NCI-H345 treated with DMSO at 0.1 percent for 48 hours (cell line): ENCODE results near the gene KANSL2.
"Not testable (repeated sequence)": the region's sequence is repeated elsewhere in the genome, so short reads cannot be mapped to it uniquely, and the experiment has no call there.

Experiments
- DNase-seq: peaks from one replicate; lab custom pipeline; 2025; ENCODE audit not compliant: unreplicated experiment; lab: John Stamatoyannopoulos, UW

Gene KANSL2

DNA sequence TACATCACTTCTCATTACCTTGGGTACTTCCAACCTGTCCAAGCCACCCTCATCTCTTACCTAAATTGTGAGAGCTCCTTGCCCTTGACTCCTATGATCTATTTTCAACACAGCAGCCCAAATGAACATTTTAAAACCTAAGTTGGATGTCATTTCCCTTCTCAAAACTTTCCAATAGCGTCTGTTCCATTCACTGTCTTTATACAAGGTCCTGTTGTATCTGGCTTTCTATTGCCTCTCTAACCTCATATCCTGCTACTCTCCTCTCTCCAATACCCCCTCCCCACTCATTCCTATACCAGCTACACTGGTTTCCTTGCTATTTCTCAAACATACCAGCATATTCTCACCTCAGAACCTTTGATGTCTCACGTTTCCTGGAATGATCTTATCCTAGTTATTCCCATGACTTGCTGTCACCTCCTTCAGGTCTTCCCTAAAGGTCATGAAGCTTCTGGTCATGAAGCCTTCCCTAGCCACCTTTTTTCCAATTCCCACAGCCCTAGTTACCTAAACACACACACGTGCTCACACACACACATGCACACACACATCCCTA lies 4.1 kb upstream of the KANSL2 start:
- no peak for DNase-seq

DNA sequence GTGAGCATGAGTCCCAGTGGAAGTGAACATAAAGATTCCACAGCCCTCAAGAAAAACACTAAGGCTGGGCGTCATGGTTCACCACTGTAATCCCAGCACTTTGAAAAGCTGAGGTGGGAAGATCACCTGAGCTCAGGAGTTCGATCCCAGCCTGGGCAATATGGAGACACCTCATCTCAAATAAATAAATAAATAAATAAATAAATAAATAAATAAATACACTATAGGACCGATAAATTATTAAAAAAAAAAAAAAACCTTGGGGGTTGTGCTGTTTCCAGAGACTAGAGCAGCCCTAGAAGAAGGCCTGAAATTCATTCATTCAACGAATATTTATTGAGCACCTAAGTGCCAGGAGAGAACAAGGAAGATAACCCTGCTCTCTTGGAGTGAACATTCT lies 1.5 kb upstream of the KANSL2 start:
- DNase-seq, result no peak

DNA sequence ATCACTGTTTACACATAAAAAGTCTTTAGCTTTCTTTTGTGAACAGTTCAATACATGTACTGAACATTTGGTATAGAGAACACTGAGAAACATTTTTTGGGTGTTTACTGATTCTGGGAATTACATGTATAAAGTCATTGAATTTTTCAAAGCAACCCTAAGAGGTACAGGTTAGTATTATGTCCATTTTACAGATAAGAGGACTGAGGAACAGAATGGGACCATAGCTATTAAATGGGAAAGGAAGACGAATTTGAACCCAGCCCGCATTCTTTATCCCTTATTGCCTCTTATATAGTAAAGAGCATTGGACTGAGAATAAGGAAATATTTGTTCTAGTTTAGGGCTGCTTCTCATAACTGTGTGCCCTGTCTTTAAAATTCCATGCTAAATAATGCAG lies 889 bp upstream of the KANSL2 start:
- no peak for DNase-seq

- not testable (repeated sequence) for DNase-seq
Measured at GRCh38 chr12:48682533-48682905, 481 bp upstream of the KANSL2 start.

- no peak for DNase-seq
Measured at GRCh38 chr12:48681399-48681709, 684 bp downstream of the KANSL2 start.

- no peak for DNase-seq
Measured at GRCh38 chr12:48680861-48681260, 1.2 kb downstream of the KANSL2 start.

DNA sequence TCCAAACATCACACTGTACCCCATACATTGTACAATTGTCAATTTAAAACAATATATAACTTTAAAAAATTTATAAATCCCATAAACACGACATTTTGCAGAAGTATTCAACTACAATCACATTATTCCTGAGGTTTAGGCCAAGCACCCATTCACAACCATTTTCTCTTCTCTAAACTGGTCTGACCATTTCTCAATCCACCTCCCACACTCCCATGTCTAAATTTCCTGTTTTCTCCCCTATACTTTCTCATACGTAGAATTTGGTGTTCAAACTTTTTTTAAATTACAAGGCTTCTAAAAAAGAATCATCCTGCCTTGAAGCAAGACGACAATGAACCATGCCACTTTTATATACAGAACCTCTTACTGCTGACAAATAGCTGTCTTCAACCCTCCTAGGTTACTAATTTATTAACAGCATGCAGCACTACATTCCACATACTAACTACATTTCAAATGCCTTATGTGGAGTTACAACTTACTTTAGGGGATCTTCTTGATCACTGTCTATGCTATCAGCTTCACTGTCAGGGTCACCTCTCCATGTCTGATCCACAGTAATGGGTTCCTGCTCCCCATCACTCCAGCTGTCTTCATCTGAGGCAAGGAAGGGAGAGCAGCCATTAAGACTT lies 3.4 kb downstream of the KANSL2 start:
- no peak for DNase-seq

- DNase-seq, result no peak
Measured at GRCh38 chr12:48671231-48671856, 10.7 kb downstream of the KANSL2 start.

- no peak for DNase-seq
Measured at GRCh38 chr12:48668996-48669395, 13.0 kb downstream of the KANSL2 start.

DNA sequence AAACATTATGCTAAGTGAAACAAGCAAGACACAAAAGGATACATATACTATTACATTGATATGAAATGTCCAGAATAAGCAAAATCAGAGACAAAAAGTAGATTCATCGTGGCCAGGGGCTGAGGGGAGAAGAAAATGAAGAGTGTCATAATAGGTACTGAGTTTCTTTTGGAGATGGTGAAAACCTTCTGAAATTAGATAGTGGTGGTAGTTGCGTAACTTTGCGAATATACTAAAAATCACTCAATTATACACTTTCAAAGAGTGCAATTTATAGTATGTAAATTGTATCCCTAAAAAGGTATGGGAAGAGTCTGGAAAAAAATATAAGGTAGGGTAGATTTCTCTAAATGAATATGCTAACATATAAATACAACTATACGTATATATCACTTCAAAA lies 22.2 kb downstream of the KANSL2 start:
- DNase-seq, result no peak

DNA sequence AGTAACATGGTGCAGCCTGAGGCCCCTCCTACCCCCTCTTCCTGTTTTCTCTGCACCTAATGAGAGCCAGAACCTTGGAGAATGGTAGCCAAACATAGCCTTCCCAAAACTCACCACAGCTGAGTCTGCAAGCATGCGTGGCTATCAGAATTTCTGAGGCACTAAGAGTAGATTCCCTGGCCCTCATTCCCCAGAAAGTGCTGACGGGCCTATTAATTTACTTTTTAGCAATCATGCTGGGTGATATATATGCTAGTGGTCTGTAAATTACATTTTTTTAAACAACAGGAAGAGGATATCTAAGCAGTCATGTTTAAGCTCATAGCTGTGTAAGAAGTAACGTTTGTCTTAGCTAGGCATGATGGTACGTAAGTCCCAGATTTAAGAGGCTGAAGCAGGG lies 30.4 kb downstream of the KANSL2 start:
- no peak for DNase-seq

DNA sequence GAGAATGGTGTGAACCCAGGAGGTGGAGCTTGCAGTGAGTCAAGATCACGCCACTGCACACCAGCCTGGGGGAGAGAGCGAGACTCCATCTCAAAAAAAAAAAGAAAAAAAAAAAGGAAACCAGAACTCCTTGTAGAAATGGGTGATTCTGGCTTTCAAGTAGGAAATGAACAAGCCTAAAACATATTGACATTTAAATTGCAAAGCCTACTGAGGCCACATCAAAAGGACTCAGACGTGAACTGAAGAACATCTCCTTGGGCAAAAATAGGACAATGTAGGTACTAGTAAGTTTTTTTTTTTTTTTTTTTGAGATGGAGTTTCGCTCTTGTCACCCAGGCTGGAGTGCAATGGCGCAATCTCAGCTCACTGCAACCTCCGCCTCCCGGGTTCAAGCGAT lies 36.7 kb downstream of the KANSL2 start:
- DNase-seq, result not testable (repeated sequence)

GRCh38 chr12:48643011-48643410 lies 39.0 kb downstream of the KANSL2 start:
- DNase-seq, result no peak

GRCh38 chr12:48641752-48642555 lies 40.1 kb downstream of the KANSL2 start:
- not testable (repeated sequence) for DNase-seq

DNA sequence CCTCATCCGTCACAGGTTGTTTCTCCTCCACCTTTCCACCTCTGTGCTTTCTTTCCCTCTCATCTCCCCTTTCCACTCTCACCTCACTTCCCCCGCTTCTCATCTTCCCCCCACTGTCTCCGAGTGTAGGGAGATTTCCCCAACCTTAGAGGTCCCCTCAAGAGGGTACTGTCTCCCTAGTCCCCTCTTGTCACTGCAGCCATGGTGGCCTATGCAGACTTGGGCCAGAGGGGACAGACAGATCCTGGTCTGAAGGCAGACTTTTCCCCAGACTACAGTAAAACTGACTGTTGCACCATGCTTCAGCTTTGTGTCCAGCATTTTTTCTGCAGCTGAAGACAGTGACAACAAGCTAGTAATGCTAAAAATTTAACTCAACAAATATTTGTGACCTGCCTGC lies 41.2 kb downstream of the KANSL2 start:
- DNase-seq, result no peak

GRCh38 chr12:48640428-48640827 lies 41.6 kb downstream of the KANSL2 start:
- no peak for DNase-seq

GRCh38 chr12:48631071-48631470 lies 51.0 kb downstream of the KANSL2 start:
- DNase-seq, result no peak

DNA sequence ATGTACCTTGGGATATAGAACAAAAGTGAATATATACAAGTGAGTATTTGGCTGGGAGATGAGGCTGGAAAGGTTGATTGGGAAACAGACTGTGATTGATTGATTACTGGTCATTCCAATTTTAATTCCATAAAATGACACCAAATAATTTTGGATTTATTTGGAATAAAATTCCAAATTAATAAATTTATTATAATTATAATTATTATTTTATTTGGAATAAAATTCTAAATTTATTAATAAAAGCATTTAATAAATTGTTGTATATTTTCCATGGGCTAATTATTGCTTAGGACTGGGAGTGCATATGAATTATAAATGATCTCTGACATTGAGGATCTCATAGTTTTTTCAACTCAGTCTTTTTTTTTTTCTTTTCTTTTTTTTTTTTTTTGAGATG lies 51.7 kb downstream of the KANSL2 start:
- no peak for DNase-seq

DNA sequence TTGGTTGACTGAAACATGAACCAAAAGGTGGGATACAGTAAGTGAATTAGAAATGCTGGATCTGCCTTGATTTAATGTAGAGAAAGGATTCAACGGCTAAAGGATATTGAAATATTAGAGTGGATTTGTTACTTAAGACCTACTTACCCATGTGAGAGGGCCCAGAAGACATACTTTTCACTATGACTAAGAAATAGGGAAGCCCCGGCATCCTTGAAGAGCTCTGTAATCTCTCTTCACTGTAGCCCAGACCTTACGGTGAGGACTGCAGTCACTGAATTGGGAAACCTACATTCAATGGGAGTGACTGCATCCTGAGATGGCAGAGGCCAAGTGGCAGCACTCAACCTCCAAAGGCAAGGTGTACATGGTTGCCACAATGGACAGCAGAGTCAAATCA lies 52.5 kb downstream of the KANSL2 start:
- no peak for DNase-seq

DNA sequence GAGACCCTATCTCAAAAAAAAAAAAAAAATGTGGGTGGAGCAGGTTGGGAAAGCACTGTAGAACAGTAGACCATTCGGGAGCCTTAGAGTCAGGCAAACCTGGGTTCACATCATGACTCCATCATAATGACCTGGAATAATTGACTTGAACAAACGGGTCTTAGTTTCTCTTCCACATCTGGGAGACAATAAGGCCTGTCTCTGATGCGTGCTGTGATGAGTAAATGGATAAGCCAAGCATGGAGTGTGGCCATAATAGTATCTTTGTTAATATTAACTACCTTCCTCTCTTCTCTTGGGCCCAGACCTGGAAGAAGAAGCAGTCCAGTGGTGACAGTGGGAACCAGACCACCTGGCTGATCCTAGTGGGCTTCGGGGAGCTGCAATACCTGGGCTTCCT lies 54.5 kb downstream of the KANSL2 start:
- DNase-seq, result no peak

DNA sequence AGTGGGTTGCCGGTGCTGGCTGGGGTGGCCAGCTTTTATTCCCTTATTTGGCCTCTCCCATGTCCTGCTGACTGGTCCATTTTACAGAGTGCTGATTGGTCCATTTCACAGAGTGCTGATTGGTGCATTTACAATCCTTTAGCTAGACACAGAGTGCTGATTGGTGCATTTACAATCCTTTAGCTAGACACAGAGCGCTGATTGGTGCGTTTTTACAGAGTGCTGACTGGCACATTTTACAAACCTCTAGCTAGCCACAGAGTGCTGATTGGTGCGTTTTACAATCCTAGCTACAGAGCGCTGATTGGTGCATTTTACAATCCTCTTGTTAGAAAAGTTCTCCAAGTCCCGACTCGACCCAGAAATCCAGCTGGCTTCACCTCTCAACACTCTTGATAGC lies 59.0 kb downstream of the KANSL2 start:
- DNase-seq, result not testable (repeated sequence)

- peak; percentile 7 for DNase-seq
Measured at GRCh38 chr12:48618541-48618940, 63.5 kb downstream of the KANSL2 start.
